ENCODE data around the gene ZNF467.

The ZNF467 gene

GRCh38 chr7:149806726-149807125, 33.3 kb upstream of the ZNF467 start:
- DNase-seq (ENCODE audit: low spot score) = no peak

- DNase-seq (ENCODE audit: low spot score) = no peak
Measured at GRCh38 chr7:149804106-149804505, 30.7 kb upstream of the ZNF467 start.

GRCh38 chr7:149803551-149804074, 30.2 kb upstream of the ZNF467 start:
- no peak for DNase-seq (ENCODE audit: low spot score)

- DNase-seq (ENCODE audit: low spot score) = no peak
Measured at GRCh38 chr7:149802966-149803365, 29.6 kb upstream of the ZNF467 start.

- DNase-seq (ENCODE audit: low spot score) = no peak
Measured at GRCh38 chr7:149801816-149802215, 28.4 kb upstream of the ZNF467 start.

- no peak for DNase-seq (ENCODE audit: low spot score)
Measured at GRCh38 chr7:149801002-149801566, 27.7 kb upstream of the ZNF467 start.

GRCh38 chr7:149800169-149800555, 26.8 kb upstream of the ZNF467 start:
- no peak for DNase-seq (ENCODE audit: low spot score)

- DNase-seq (ENCODE audit: low spot score) = no peak
Measured at GRCh38 chr7:149799397-149800168, 26.2 kb upstream of the ZNF467 start.

- no peak for DNase-seq (ENCODE audit: low spot score)
Measured at GRCh38 chr7:149797771-149798170, 24.4 kb upstream of the ZNF467 start.

- DNase-seq (ENCODE audit: low spot score) = no peak
Measured at GRCh38 chr7:149796287-149796860, 23.0 kb upstream of the ZNF467 start.

GRCh38 chr7:149795126-149795525, 21.7 kb upstream of the ZNF467 start:
- no peak for DNase-seq (ENCODE audit: low spot score)

GRCh38 chr7:149794661-149795060, 21.3 kb upstream of the ZNF467 start:
- DNase-seq (ENCODE audit: low spot score) = no peak

- no peak for DNase-seq (ENCODE audit: low spot score)
Measured at GRCh38 chr7:149793261-149793660, 19.9 kb upstream of the ZNF467 start.

GRCh38 chr7:149792220-149792595, 18.8 kb upstream of the ZNF467 start:
- no peak for DNase-seq (ENCODE audit: low spot score)

GRCh38 chr7:149791411-149792219, 18.2 kb upstream of the ZNF467 start:
- no peak for DNase-seq (ENCODE audit: low spot score)

GRCh38 chr7:149790754-149791360, 17.5 kb upstream of the ZNF467 start:
- no peak for DNase-seq (ENCODE audit: low spot score)

GRCh38 chr7:149790146-149790548, 16.8 kb upstream of the ZNF467 start:
- DNase-seq (ENCODE audit: low spot score) = no peak

GRCh38 chr7:149789101-149789500, 15.7 kb upstream of the ZNF467 start:
- DNase-seq (ENCODE audit: low spot score) = no peak

- no peak for DNase-seq (ENCODE audit: low spot score)
Measured at GRCh38 chr7:149788300-149788851, 15.0 kb upstream of the ZNF467 start.

GRCh38 chr7:149787428-149788299, 14.3 kb upstream of the ZNF467 start:
- DNase-seq (ENCODE audit: low spot score) = no peak

- no peak for DNase-seq (ENCODE audit: low spot score)
Measured at GRCh38 chr7:149785983-149786382, 12.6 kb upstream of the ZNF467 start.
